MM.1S (cell line): ENCODE results near the gene DNMT3A.

Source experiments
- DNase-seq: peaks from one replicate; pipeline ENCODE4 v3.0.0-alpha.2; 2015
- H2AFZ ChIP-seq: fragments of 300-600 bp; sonication (generic); 2 replicates; pipeline ENCODE4 v1.6.0; 2016; ENCODE audit warnings: antibody characterized with exemption, low read length
- H3F3A ChIP-seq: fragments of 300-600 bp; sonication (generic); 2 replicates; pipeline ENCODE4 v1.6.1; 2016; ENCODE audit warnings: mild to moderate bottlenecking, antibody characterized with exemption, low read length, moderate library complexity, mixed read lengths; ENCODE audit not compliant: insufficient read depth
- H3K27ac ChIP-seq: fragments of 300-600 bp; sonication (generic); 2 replicates; pipeline ENCODE4 v1.5.1; 2016; ENCODE audit warnings: mild to moderate bottlenecking, low read length
- H3K27me3 ChIP-seq: fragments of 300-600 bp; sonication (generic); replicated peaks from 2 replicates; pipeline ENCODE4 v1.6.0; 2016; ENCODE audit warnings: low read length; ENCODE audit not compliant: insufficient read depth
- H3K36me3 ChIP-seq: fragments of 300-600 bp; sonication (generic); replicated peaks from 2 replicates; pipeline ENCODE4 v1.6.1; 2016; ENCODE audit warnings: mild to moderate bottlenecking, low read length, mixed read lengths; ENCODE audit not compliant: insufficient read depth
- H3K4me1 ChIP-seq: fragments of 300-600 bp; sonication (generic); 2 replicates; pipeline ENCODE4 v1.6.1; 2016; ENCODE audit warnings: low read length, mixed read lengths
- H3K4me2 ChIP-seq: fragments of 300-600 bp; sonication (generic); 2 replicates; pipeline ENCODE4 v1.6.0; 2016; ENCODE audit warnings: low read depth, low read length
- H3K4me3 ChIP-seq: fragments of 300-600 bp; sonication (generic); 2 replicates; pipeline ENCODE4 v1.5.1; 2016; ENCODE audit warnings: low read length, mixed read lengths
- H3K79me2 ChIP-seq: fragments of 300-600 bp; sonication (generic); 2 replicates; pipeline ENCODE4 v1.6.1; 2016; ENCODE audit warnings: mixed run types, low read length, mixed read lengths
- H3K9ac ChIP-seq: fragments of 300-600 bp; sonication (generic); 2 replicates; pipeline ENCODE4 v1.6.1; 2016; ENCODE audit warnings: low read length, mixed read lengths
- H3K9me2 ChIP-seq: fragments of 300-600 bp; sonication (generic); replicated peaks from 2 replicates; pipeline ENCODE4 v1.6.1; 2016; ENCODE audit warnings: mild to moderate bottlenecking, low read length, mixed read lengths; ENCODE audit not compliant: insufficient read depth
- H3K9me3 ChIP-seq: fragments of 300-600 bp; sonication (generic); replicated peaks from 2 replicates; pipeline ENCODE4 v1.6.1; 2016; ENCODE audit warnings: mild to moderate bottlenecking, low read length, mixed read lengths; ENCODE audit not compliant: insufficient read depth
- H4K20me1 ChIP-seq: fragments of 300-600 bp; sonication (generic); 2 replicates; pipeline ENCODE4 v1.6.1; 2016; ENCODE audit warnings: mild to moderate bottlenecking, low read length, moderate library complexity, mixed read lengths; ENCODE audit not compliant: insufficient read depth
- CTCF ChIP-seq: fragments of 300-600 bp; sonication (generic); IDR thresholded peaks from 2 replicates; pipeline ENCODE4 v1.5.1; 2016; ENCODE audit warnings: antibody characterized with exemption, low read length, mixed read lengths
- EZH2 ChIP-seq: fragments of 300-600 bp; sonication (generic); optimal IDR thresholded peaks from 2 replicates; pipeline ENCODE3; 2017; ENCODE audit warnings: low read depth, mild to moderate bottlenecking, antibody characterized with exemption, low read length, mixed read lengths
- EZH2phosphoT487 ChIP-seq: fragments of 300-600 bp; sonication (generic); IDR thresholded peaks from 2 replicates; pipeline ENCODE4 v1.6.1; 2018; ENCODE audit warnings: antibody characterized with exemption, low read length

Gene DNMT3A

GRCh38 chr2:25230198-25230947 lies 111.4 kb downstream of the DNMT3A start:
- Histone ChIP-seq H4K20me1 (no peaks in the 10 kb centered on the region), H3K4me1 (0 out of 2 replicates have a peak, but pooled peaks cover 8% of the 10 kb centered on the region), H3K9me3 (no peaks in the 10 kb centered on the region), H3F3A (0 out of 2 replicates have a peak, but pooled peaks cover 4% of the 10 kb centered on the region), H3K9me2 (no peaks in the 10 kb centered on the region), H3K9ac (no peak overlapping the region), H2AFZ (no peak overlapping the region), H3K4me2 (no peak overlapping the region), H3K79me2 (no peaks in the 10 kb centered on the region), H3K4me3 (no peak overlapping the region), H3K27me3 (no peaks in the 10 kb centered on the region), H3K36me3 (no peaks in the 10 kb centered on the region), H3K27ac (no peak overlapping the region)
- no peak for DNase-seq
- TF ChIP-seq CTCF (no peak), EZH2 (no peak), EZH2phosphoT487 (no peak)

DNA sequence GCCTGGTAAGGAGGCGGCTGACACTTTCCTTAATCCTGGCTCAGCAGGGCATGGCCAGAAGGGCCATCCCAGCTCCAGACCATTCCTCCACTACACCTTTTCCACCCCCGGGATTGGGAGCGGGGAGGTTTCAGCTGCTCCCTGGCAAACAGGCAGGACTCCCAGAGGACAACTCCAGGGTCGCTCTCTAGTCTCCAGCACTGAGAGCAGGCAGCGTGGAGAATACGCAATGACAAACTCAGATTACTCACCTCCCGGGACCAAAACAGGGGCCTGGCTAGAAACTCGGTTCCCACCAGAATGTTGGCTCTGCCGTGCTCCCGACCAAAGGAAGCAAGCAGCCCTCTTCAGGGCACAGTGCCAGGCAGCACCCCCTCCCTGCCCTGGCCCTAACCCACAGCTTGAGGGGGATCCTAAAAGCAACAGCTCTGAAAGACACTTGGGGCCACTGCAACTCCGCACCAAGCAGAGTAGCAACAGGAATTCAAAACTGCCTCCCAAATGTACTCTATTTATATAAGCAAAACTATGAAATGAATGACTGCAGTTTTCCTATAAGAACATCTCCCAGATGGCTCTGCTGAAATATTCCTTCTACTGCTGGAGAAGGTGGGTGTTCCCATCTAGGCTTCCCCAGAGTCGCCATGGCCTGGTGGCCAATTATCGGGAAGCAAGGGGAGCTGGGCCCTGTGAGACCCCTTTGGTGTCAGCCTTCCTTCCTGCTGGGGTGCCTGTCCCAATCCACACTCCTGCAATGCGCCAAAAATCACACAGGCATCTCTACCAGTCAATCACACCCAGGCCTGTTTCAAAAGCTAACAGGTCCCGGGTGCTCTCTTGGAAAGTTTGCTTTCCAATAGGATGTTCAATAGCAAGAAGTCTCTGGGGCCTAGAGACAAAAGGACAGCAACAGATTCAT lies 112.2 kb downstream of the DNMT3A start:
- Histone ChIP-seq H3K36me3 (no peaks in the 10 kb centered on the region), H3K4me1 (0 out of 2 replicates have a peak, but pooled peaks cover 8% of the 10 kb centered on the region), H4K20me1 (no peaks in the 10 kb centered on the region), H3K9me2 (no peaks in the 10 kb centered on the region), H3K4me2 (no peak overlapping the region), H3K9ac (no peak overlapping the region), H3K27me3 (no peaks in the 10 kb centered on the region), H2AFZ (no peak overlapping the region), H3K27ac (no peak overlapping the region), H3K9me3 (no peaks in the 10 kb centered on the region), H3F3A (0 out of 2 replicates have a peak, but pooled peaks cover 4% of the 10 kb centered on the region), H3K79me2 (no peaks in the 10 kb centered on the region), H3K4me3 (no peak overlapping the region)
- DNase-seq: no peak
- TF ChIP-seq CTCF (no peak), EZH2 (no peak), EZH2phosphoT487 (no peak)

- TF ChIP-seq CTCF: peak; percentile 49
- TF ChIP-seq EZH2phosphoT487: no peak
- H3F3A ChIP-seq: 0 out of 2 replicates have a peak, but pooled peaks cover 4% of the 10 kb centered on the region
- no peaks in the 10 kb centered on the region for H4K20me1 ChIP-seq
- H3K27me3 ChIP-seq: no peaks in the 10 kb centered on the region
- H3K4me2 ChIP-seq: no peak overlapping the region
- no peak overlapping the region for H2AFZ ChIP-seq
- H3K4me3 ChIP-seq: no peak overlapping the region
- no peaks in the 10 kb centered on the region for H3K36me3 ChIP-seq
- no peaks in the 10 kb centered on the region for H3K79me2 ChIP-seq
- H3K9me3 ChIP-seq: no peaks in the 10 kb centered on the region
- H3K4me1 ChIP-seq: 0 out of 2 replicates have a peak, but pooled peaks cover 8% of the 10 kb centered on the region
- H3K27ac ChIP-seq: no peak overlapping the region
- H3K9me2 ChIP-seq: no peaks in the 10 kb centered on the region
- DNase-seq: peak; percentile 48
- H3K9ac ChIP-seq: no peak overlapping the region
Measured at GRCh38 chr2:25228848-25229278, 112.9 kb downstream of the DNMT3A start.
